Activated CD8-positive, alpha-beta memory T cell treated with anti-CD3 and anti-CD28 coated beads, Interleukin-2, amount 10 ng/mL, durations not matched to agents 7 days and 5 days (primary cell): ENCODE results near the gene DHX35. TPM values are rescaled to one million over a fixed set of nuclear protein-coding genes. Genes with fewer than 3 reads are reported as not detected.
A peak's percentile ranks its signal among the peaks of the same experiment; 100 is the strongest.

Source experiments
- ATAC-seq: fragments of 150-1000 bp; cut with Tn5 transposase; one replicate; pipeline ENCODE4 v1.10.0; 2021; ENCODE audit warnings: moderate library complexity
- CTCF ChIA-PET: fragments of 350-600 bp; sonication (Branson Sonifier 250); formaldehyde crosslinking; loops from one replicate; lab custom pipeline; 2021; ENCODE audit warnings: antibody characterized with exemption; lab: Charles Lee
- DNase-seq: peaks from one replicate; pipeline ENCODE4 v3.0.0-alpha.2; 2020
- H3K27ac Mint-ChIP-seq: one replicate; pipeline ENCODE4 v1.8.0; 2021; ENCODE audit warnings: mild to moderate bottlenecking, mixed read lengths
- H3K27me3 Mint-ChIP-seq: one replicate; pipeline ENCODE4 v1.8.0; 2021; ENCODE audit warnings: mixed read lengths
- H3K36me3 Mint-ChIP-seq: one replicate; pipeline ENCODE4 v1.8.0; 2021; ENCODE audit warnings: mild to moderate bottlenecking, mixed read lengths
- H3K4me1 Mint-ChIP-seq: one replicate; pipeline ENCODE4 v1.8.0; 2021; ENCODE audit warnings: mixed read lengths
- H3K4me3 Mint-ChIP-seq: one replicate; pipeline ENCODE4 v1.8.0; 2021; ENCODE audit warnings: mild to moderate bottlenecking, moderate library complexity, mixed read lengths
- H3K9me3 Mint-ChIP-seq: one replicate; pipeline ENCODE4 v1.8.0; 2022; ENCODE audit warnings: low read depth, mixed read lengths
- total RNA-seq, 2 experiments: library from RNA; stranded (reverse); gene quantifications; one replicate each; pipeline ENCODE4 v1.2.3, GENCODE V29; 2021

The DHX35 gene
- total RNA-seq, 2 experiments from 2014 or later, result 10.5 to 12.9 TPM

- H3K27me3 Mint-ChIP-seq, result no peaks in the 10 kb centered on the region
- H3K27ac Mint-ChIP-seq, result no peak overlapping the region
- ATAC-seq (no peak), DNase-seq (no peak)
- no peak overlapping the region for H3K4me3 Mint-ChIP-seq
- CTCF ChIA-PET, result interaction anchor here (11.5 kb wide), 1 partner anchor 116 kb away, joined by 131 read pairs; no protein-coding TSS in a partner anchor
- H3K9me3 Mint-ChIP-seq, result no peaks in the 10 kb centered on the region
- peaks cover 62% of the 10 kb centered on the region for H3K4me1 Mint-ChIP-seq
- peaks cover 38% of the 10 kb centered on the region for H3K36me3 Mint-ChIP-seq
These were observed 30.2 kb upstream of the DHX35 start for GRCh38 chr20:38931984-38932383.

- Mint-ChIP-seq H3K4me1 (peaks cover 63% of the 10 kb centered on the region), H3K9me3 (no peaks in the 10 kb centered on the region), H3K27me3 (no peaks in the 10 kb centered on the region), H3K4me3 (no peak overlapping the region), H3K27ac (peak overlapping the region; percentile 21), H3K36me3 (peaks cover 36% of the 10 kb centered on the region)
- ATAC-seq, result no peak
- DNase-seq, result no peak
- CTCF ChIA-PET, result interaction anchor here (11.5 kb wide), 1 partner anchor 116 kb away, joined by 131 read pairs; no protein-coding TSS in a partner anchor
These were observed 29.6 kb upstream of the DHX35 start for GRCh38 chr20:38932457-38933120.

DNA sequence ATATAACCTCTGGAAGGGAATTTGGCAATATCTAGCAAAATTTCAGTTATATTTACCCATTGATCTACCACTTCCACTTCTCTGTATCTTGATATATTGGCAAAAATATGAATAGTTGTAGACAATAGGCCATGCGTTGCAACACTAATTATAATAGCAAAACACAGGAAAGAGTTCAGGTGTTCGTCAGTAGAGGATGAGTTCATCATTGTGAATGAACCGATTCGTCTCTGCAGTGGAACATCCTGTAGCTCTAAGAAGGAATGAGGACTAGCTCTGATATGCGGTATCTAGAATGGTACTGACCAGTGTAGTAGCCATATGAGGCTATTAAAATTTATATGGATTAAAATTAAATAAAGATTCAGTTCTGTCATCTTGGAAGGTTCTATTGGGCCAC, 27.6 kb upstream of the DHX35 start:
- H3K27me3 Mint-ChIP-seq, result no peaks in the 10 kb centered on the region
- no peak overlapping the region for H3K27ac Mint-ChIP-seq
- H3K36me3 Mint-ChIP-seq, result peaks cover 34% of the 10 kb centered on the region
- ATAC-seq (no peak), DNase-seq (no peak)
- CTCF ChIA-PET, result interaction anchor here (0.6 kb wide), 1 partner anchor 29 kb away, joined by 4 read pairs; no protein-coding TSS in a partner anchor
- H3K9me3 Mint-ChIP-seq, result no peaks in the 10 kb centered on the region
- H3K4me1 Mint-ChIP-seq, result peaks cover 53% of the 10 kb centered on the region
- H3K4me3 Mint-ChIP-seq, result no peak overlapping the region

DNA sequence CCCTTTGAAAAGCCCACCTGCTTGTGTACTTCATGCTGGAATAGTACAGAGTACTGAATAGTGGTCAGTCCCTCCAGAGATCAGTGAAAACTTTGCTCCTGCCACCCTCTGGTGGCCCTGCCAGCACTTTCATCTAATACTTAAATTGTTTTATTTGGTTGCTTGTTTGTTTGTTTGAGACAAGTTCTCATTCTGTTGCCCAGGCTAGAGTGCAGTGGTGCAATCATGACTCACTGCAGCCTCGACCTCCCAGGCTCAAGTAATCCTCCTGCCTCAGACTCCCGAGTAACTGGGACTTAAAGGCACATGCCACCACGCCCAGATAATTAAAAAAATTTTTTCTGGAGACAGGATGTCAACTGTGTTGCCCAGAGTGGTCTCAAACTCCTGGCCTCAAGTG, 26.9 kb upstream of the DHX35 start:
- Mint-ChIP-seq H3K9me3 (no peaks in the 10 kb centered on the region), H3K36me3 (peaks cover 35% of the 10 kb centered on the region), H3K27ac (no peak overlapping the region), H3K4me1 (peaks cover 47% of the 10 kb centered on the region), H3K4me3 (no peak overlapping the region), H3K27me3 (no peaks in the 10 kb centered on the region)
- ATAC-seq (peak; percentile 24), DNase-seq (no peak)
- CTCF ChIA-PET, result no interaction called here

- peak overlapping the region; percentile 31 for H3K27ac Mint-ChIP-seq
These were observed 26.2 kb upstream of the DHX35 start for GRCh38 chr20:38935967-38936407.

GRCh38 chr20:38937000-38937399, 25.1 kb upstream of the DHX35 start:
- H3K9me3 Mint-ChIP-seq, result no peaks in the 10 kb centered on the region
- no peak overlapping the region for H3K4me3 Mint-ChIP-seq
- H3K4me1 Mint-ChIP-seq, result peaks cover 35% of the 10 kb centered on the region
- no peaks in the 10 kb centered on the region for H3K27me3 Mint-ChIP-seq
- no peak for DNase-seq
- no peak overlapping the region for H3K27ac Mint-ChIP-seq
- ATAC-seq, result no peak
- H3K36me3 Mint-ChIP-seq, result peaks cover 34% of the 10 kb centered on the region
- CTCF ChIA-PET, result interaction anchor here (1.0 kb wide), 1 partner anchor 58 kb away, joined by 4 read pairs; no protein-coding TSS in a partner anchor

More at GRCh38 chr20:38935967-38936407, 26.2 kb upstream of the DHX35 start:
- Mint-ChIP-seq H3K27me3 (no peaks in the 10 kb centered on the region), H3K9me3 (no peaks in the 10 kb centered on the region), H3K4me3 (no peak overlapping the region), H3K36me3 (peaks cover 33% of the 10 kb centered on the region), H3K4me1 (peaks cover 43% of the 10 kb centered on the region)
- CTCF ChIA-PET, result interaction anchor here (0.7 to 1.2 kb wide), 4 partner anchors 8 to 114 kb away, joined by 3 to 5 read pairs (median 4); partner anchors contain the start of gene FAM83D
- ATAC-seq (no peak), DNase-seq (no peak)

GRCh38 chr20:38937978-38938473, 24.1 kb upstream of the DHX35 start:
- DNase-seq (no peak), ATAC-seq (no peak)
- Mint-ChIP-seq H3K4me3 (no peak overlapping the region), H3K27ac (no peak overlapping the region), H3K9me3 (no peaks in the 10 kb centered on the region), H3K27me3 (no peaks in the 10 kb centered on the region), H3K4me1 (peaks cover 28% of the 10 kb centered on the region), H3K36me3 (peaks cover 43% of the 10 kb centered on the region)
- CTCF ChIA-PET, result interaction anchor here (1.2 kb wide), 1 partner anchor 8 kb away, joined by 3 read pairs; no protein-coding TSS in a partner anchor

GRCh38 chr20:38939686-38940085, 22.5 kb upstream of the DHX35 start:
- no peaks in the 10 kb centered on the region for H3K27me3 Mint-ChIP-seq
- no peak for ATAC-seq
- no peak for DNase-seq

GRCh38 chr20:38940644-38941043, 21.5 kb upstream of the DHX35 start:
- H3K4me3 Mint-ChIP-seq, result no peak overlapping the region
- peaks cover 18% of the 10 kb centered on the region for H3K4me1 Mint-ChIP-seq

More at GRCh38 chr20:38939686-38940085, 22.5 kb upstream of the DHX35 start:
- Mint-ChIP-seq H3K27ac (no peak overlapping the region), H3K9me3 (no peaks in the 10 kb centered on the region), H3K4me1 (peaks cover 22% of the 10 kb centered on the region), H3K36me3 (peaks cover 37% of the 10 kb centered on the region), H3K4me3 (no peak overlapping the region)
- CTCF ChIA-PET, result no interaction called here

DNA sequence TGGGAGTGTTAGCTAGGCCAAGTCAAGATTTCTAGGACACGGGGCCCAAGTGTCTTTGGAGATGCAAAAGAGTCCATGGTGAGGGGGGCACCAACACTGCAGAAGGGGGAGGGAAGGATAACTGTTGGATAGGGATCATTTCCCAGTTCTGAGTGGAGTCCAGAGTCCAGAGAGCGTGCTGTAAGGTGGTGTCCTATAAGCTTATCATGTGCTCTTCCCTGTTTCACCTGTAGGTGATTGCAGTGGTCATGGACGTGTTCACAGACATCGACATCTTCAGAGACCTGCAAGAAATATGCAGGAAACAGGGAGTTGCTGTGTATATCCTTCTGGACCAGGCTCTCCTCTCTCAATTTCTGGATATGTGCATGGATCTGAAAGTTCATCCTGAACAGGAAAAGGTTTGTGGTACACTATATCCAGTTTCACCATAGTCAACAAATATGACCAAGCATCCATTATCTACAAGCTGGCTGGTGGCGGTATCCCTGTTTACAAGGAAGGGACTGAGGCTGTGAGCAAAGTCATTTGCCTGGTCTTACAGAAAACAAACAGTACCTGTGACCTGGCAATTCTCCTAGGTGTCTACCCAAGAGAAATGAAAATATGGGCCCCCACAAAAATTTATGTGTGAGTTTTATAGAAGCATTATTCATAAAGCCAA, 20.3 kb upstream of the DHX35 start:
- no peak for DNase-seq
- Mint-ChIP-seq H3K9me3 (no peaks in the 10 kb centered on the region), H3K27ac (peak overlapping the region; percentile 8), H3K36me3 (peaks cover 41% of the 10 kb centered on the region), H3K27me3 (no peaks in the 10 kb centered on the region), H3K4me3 (no peak overlapping the region), H3K4me1 (peaks cover 12% of the 10 kb centered on the region)
- no peak for ATAC-seq
- CTCF ChIA-PET, result interaction anchor here (1.0 to 2.6 kb wide), 3 partner anchors 16 to 109 kb away, joined by 3 to 10 read pairs (median 4); partner anchors contain the start of gene FAM83D

More at GRCh38 chr20:38940644-38941043, 21.5 kb upstream of the DHX35 start:
- DNase-seq, result no peak
- H3K27me3 Mint-ChIP-seq, result no peaks in the 10 kb centered on the region
- CTCF ChIA-PET, result interaction anchor here (1.0 to 2.6 kb wide), 3 partner anchors 15 to 110 kb away, joined by 3 to 10 read pairs (median 4); partner anchors contain the start of gene FAM83D
- H3K36me3 Mint-ChIP-seq, result peaks cover 40% of the 10 kb centered on the region
- ATAC-seq, result no peak
- no peak overlapping the region for H3K27ac Mint-ChIP-seq
- H3K9me3 Mint-ChIP-seq, result no peaks in the 10 kb centered on the region

GRCh38 chr20:38945012-38945411, 17.1 kb upstream of the DHX35 start:
- no peaks in the 10 kb centered on the region for H3K9me3 Mint-ChIP-seq
- ATAC-seq (no peak), DNase-seq (no peak)
- H3K4me1 Mint-ChIP-seq, result peaks cover 2% of the 10 kb centered on the region
- H3K27ac Mint-ChIP-seq, result no peak overlapping the region
- no peak overlapping the region for H3K4me3 Mint-ChIP-seq
- CTCF ChIA-PET, result no interaction called here
- H3K36me3 Mint-ChIP-seq, result peaks cover 53% of the 10 kb centered on the region
- H3K27me3 Mint-ChIP-seq, result no peaks in the 10 kb centered on the region

- Mint-ChIP-seq H3K4me1 (no peaks in the 10 kb centered on the region), H3K9me3 (no peaks in the 10 kb centered on the region), H3K27ac (no peak overlapping the region), H3K27me3 (no peaks in the 10 kb centered on the region), H3K4me3 (no peak overlapping the region), H3K36me3 (peaks cover 65% of the 10 kb centered on the region)
- DNase-seq (no peak), ATAC-seq (no peak)
- CTCF ChIA-PET, result interaction anchor here (1.0 kb wide), 1 partner anchor 52 kb away, joined by 3 read pairs; no protein-coding TSS in a partner anchor
These were observed 15.3 kb upstream of the DHX35 start for GRCh38 chr20:38946836-38947235.

GRCh38 chr20:38947931-38948362, 14.2 kb upstream of the DHX35 start:
- H3K4me3 Mint-ChIP-seq, result no peak overlapping the region
- CTCF ChIA-PET, result no interaction called here
- DNase-seq (no peak), ATAC-seq (no peak)
- H3K27ac Mint-ChIP-seq, result no peak overlapping the region
- H3K27me3 Mint-ChIP-seq, result no peaks in the 10 kb centered on the region
- no peaks in the 10 kb centered on the region for H3K9me3 Mint-ChIP-seq
- H3K36me3 Mint-ChIP-seq, result peaks cover 62% of the 10 kb centered on the region
- H3K4me1 Mint-ChIP-seq, result no peaks in the 10 kb centered on the region
